PC-9 (cell line): Measurements from ENCODE around the gene MPHOSPH9. TPM values are rescaled to one million over a fixed set of nuclear protein-coding genes. Genes with fewer than 3 reads are reported as not detected.

Experiments
- BruUV-seq: library from RNA; stranded (reverse); fragments of 400-500 nt; replicated peaks from 2 replicates; lab custom pipeline; 2021; lab: Mats Ljungman, UMichigan
- CTCF ChIA-PET: fragments of 300-600 bp; sonication (Branson Sonifier 250); formaldehyde crosslinking; loops from one replicate; lab custom pipeline; 2022; ENCODE audit warnings: antibody characterized with exemption; lab: Charles Lee
- POLR2A ChIA-PET: fragments of 300-600 bp; sonication (Branson Sonifier 250); formaldehyde crosslinking; loops from one replicate; lab custom pipeline; 2022; ENCODE audit warnings: antibody characterized with exemption; ENCODE audit not compliant: unreplicated experiment; lab: Charles Lee
- DNase-seq, 2 experiments: peaks; one replicate each; pipeline versions ENCODE4 v3.0.0 to v3.0.0-alpha.2; 2015 to 2022; ENCODE audit warnings: mixed read lengths in 1 of 2
- H2AFZ ChIP-seq: fragments of 200-600 bp; sonication (generic); 2 replicates; pipeline ENCODE4 v1.8.1; 2017; ENCODE audit warnings: antibody characterized with exemption
- H3F3A ChIP-seq: fragments of 200-600 bp; sonication (generic); 2 replicates; pipeline ENCODE4 v1.8.1; 2017; ENCODE audit warnings: antibody characterized with exemption, mild to moderate bottlenecking, low read depth; ENCODE audit not compliant: insufficient read depth
- H3K27ac ChIP-seq: fragments of 200-600 bp; sonication (generic); 2 replicates; pipeline ENCODE4 v1.6.1; 2016; ENCODE audit warnings: mixed run types
- H3K27me3 ChIP-seq: fragments of 200-600 bp; sonication (generic); 2 replicates; pipeline ENCODE4 v1.6.1; 2016; ENCODE audit warnings: low read depth, mixed run types; ENCODE audit not compliant: insufficient read depth
- H3K36me3 ChIP-seq: fragments of 200-600 bp; sonication (generic); 2 replicates; pipeline ENCODE4 v1.6.1; 2016; ENCODE audit warnings: low read depth, mixed run types
- H3K4me1 ChIP-seq: fragments of 200-600 bp; sonication (generic); replicated peaks from 2 replicates; pipeline ENCODE4 v1.6.1; 2016; ENCODE audit warnings: mixed run types; ENCODE audit not compliant: insufficient read depth
- H3K4me2 ChIP-seq: fragments of 200-600 bp; sonication (generic); 2 replicates; pipeline ENCODE4 v1.6.1; 2017; ENCODE audit warnings: mixed run types
- H3K4me3 ChIP-seq: fragments of 200-600 bp; sonication (generic); 2 replicates; pipeline ENCODE4 v1.6.1; 2016; ENCODE audit warnings: mixed run types
- H3K79me2 ChIP-seq: fragments of 200-600 bp; sonication (generic); 2 replicates; pipeline ENCODE4 v1.6.1; 2017; ENCODE audit warnings: low read depth, mixed run types
- H3K9me2 ChIP-seq: fragments of 200-600 bp; sonication (generic); 2 replicates; pipeline ENCODE4 v1.8.1; 2017; ENCODE audit warnings: mild to moderate bottlenecking; ENCODE audit not compliant: insufficient read depth
- H3K9me3 ChIP-seq: fragments of 200-600 bp; sonication (generic); 2 replicates; pipeline ENCODE4 v1.8.1; 2016; ENCODE audit warnings: low read depth; ENCODE audit not compliant: insufficient read depth
- H4K20me1 ChIP-seq: fragments of 200-600 bp; sonication (generic); 2 replicates; pipeline ENCODE4 v1.8.1; 2017; ENCODE audit not compliant: insufficient read depth
- EZH2 ChIP-seq: fragments of 200-600 bp; sonication (generic); IDR thresholded peaks from 2 replicates; pipeline ENCODE4 v1.8.0; 2017; ENCODE audit warnings: antibody characterized with exemption, low read depth
- intact Hi-C: fragments of 100-400 bp; cut with micrococcal nuclease; formaldehyde crosslinking; loops from one replicate; pipeline ENCODE4 v1.10.0; 2022; ENCODE audit not compliant: unreplicated experiment
- total RNA-seq: library from RNA; stranded (reverse); gene quantifications from 2 replicates; pipeline ENCODE4 v1.2.3, GENCODE V29; 2021
- TF ChIP-seq, protein P1 (sequence below): fragments of 200-600 bp; sonication (generic); conservative IDR thresholded peaks from 2 replicates; pipeline ENCODE4 v1.6.1; 2017; ENCODE audit warnings: mixed run types, antibody characterized with exemption, mild to moderate bottlenecking, moderate library complexity

The MPHOSPH9 gene
- total RNA-seq, 1 experiment from 2014 or later = 58.5 TPM

DNA sequence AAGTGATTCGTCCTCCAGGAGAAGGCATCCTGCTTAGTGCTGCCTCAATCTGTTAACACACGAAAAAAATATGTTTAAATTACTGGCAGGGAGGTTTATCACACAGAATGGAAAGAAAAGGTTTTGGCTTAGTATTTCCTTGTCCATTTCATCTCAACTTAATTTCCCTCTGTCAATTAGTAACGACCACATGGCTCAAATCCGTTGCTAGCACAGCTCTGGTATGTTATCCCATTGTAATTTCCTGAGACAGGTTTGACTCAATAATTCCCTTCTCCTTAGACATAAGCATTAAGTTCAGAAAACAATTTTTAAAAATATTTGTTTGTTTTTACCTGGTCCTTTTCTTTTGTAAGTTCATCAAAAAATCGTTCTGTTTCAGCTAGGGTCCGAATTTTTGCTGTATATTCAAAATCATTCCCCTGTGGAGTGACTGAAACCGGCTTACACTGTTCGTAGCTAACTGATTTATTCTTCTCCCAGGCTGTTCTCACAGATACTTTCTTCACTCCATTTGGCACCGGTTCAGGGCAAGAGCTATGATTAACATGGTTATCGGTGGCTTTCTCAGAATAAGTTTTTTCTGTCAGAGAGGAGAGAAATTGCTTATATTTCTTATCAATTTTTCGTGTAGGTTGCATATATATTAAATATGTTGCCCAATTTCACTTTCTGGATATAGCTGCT, 72.0 kb downstream of the MPHOSPH9 start:
- no peak overlapping the region for H3K27ac ChIP-seq

DNA sequence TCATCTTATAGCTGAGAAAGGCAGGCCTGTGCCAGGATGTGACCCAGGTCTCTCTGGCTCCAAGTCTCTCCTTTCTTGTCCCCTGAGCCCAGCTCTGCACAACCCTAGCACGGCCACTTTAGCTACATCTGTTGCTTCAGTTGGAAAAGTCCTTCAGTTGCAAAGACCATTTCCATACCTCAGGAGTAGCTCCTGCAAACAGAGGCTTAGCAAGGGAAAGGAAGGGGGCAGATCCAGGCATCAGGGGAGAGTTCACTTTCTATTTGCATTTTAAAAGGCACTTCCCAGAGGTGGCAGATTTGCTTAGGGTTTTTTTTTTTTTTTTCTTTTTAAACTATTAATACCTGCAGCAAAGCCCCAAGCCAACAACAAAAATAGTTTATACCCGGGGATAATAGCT, 79.0 kb downstream of the MPHOSPH9 start:
- no peak for DNase-seq
- H3K4me2 ChIP-seq = no peak overlapping the region
- BruUV-seq = no TSS peak
- intact Hi-C loops = no loop called here
- H3K27me3 ChIP-seq = no peaks in the 10 kb centered on the region
- ChIA-PET POLR2A (interaction anchor here (0.5 to 0.7 kb wide), 3 partner anchors 79 to 178 kb away, joined by 3 to 5 read pairs (median 4); no protein-coding TSS in a partner anchor), CTCF (no interaction called here)
- H3K79me2 ChIP-seq = peaks cover 14% of the 10 kb centered on the region
- TF ChIP-seq, protein P1, sequence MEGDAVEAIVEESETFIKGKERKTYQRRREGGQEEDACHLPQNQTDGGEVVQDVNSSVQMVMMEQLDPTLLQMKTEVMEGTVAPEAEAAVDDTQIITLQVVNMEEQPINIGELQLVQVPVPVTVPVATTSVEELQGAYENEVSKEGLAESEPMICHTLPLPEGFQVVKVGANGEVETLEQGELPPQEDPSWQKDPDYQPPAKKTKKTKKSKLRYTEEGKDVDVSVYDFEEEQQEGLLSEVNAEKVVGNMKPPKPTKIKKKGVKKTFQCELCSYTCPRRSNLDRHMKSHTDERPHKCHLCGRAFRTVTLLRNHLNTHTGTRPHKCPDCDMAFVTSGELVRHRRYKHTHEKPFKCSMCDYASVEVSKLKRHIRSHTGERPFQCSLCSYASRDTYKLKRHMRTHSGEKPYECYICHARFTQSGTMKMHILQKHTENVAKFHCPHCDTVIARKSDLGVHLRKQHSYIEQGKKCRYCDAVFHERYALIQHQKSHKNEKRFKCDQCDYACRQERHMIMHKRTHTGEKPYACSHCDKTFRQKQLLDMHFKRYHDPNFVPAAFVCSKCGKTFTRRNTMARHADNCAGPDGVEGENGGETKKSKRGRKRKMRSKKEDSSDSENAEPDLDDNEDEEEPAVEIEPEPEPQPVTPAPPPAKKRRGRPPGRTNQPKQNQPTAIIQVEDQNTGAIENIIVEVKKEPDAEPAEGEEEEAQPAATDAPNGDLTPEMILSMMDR = no peak
- TF ChIP-seq EZH2 = no peak
- H3K27ac ChIP-seq = no peak overlapping the region
- no peaks in the 10 kb centered on the region for H4K20me1 ChIP-seq
- no peak overlapping the region for H3K4me3 ChIP-seq
- H2AFZ ChIP-seq = no peak overlapping the region
- no peaks in the 10 kb centered on the region for H3K9me2 ChIP-seq
- no peaks in the 10 kb centered on the region for H3K9me3 ChIP-seq
- H3K4me1 ChIP-seq = peaks cover 19% of the 10 kb centered on the region
- H3K36me3 ChIP-seq = no peaks in the 10 kb centered on the region
- H3F3A ChIP-seq = peaks cover 11% of the 10 kb centered on the region

More for the DNA sequence above, 72.0 kb downstream of the MPHOSPH9 start:
- no peaks in the 10 kb centered on the region for H3K9me3 ChIP-seq
- H3F3A ChIP-seq = peaks cover 13% of the 10 kb centered on the region
- no peak for DNase-seq
- H4K20me1 ChIP-seq = no peaks in the 10 kb centered on the region
- H3K79me2 ChIP-seq = no peaks in the 10 kb centered on the region
- no peak overlapping the region for H3K4me2 ChIP-seq
- no peak overlapping the region for H3K4me3 ChIP-seq
- peaks cover 23% of the 10 kb centered on the region for H3K4me1 ChIP-seq
- BruUV-seq = no TSS peak
- ChIA-PET CTCF (interaction anchor here (0.7 kb wide), 1 partner anchor 68 kb away, joined by 3 read pairs; no protein-coding TSS in a partner anchor), POLR2A (no interaction called here)
- no peaks in the 10 kb centered on the region for H3K36me3 ChIP-seq
- no peak for TF ChIP-seq EZH2
- TF ChIP-seq, protein P1 = no peak
- no peaks in the 10 kb centered on the region for H3K9me2 ChIP-seq
- no peak overlapping the region for H2AFZ ChIP-seq
- intact Hi-C loops = loop anchor here (2.0 to 10.0 kb wide), 3 partner anchors 58 to 176 kb away; partner anchors contain the start of genes ARL6IP4, MPHOSPH9 and MTRFR
- no peaks in the 10 kb centered on the region for H3K27me3 ChIP-seq

DNA sequence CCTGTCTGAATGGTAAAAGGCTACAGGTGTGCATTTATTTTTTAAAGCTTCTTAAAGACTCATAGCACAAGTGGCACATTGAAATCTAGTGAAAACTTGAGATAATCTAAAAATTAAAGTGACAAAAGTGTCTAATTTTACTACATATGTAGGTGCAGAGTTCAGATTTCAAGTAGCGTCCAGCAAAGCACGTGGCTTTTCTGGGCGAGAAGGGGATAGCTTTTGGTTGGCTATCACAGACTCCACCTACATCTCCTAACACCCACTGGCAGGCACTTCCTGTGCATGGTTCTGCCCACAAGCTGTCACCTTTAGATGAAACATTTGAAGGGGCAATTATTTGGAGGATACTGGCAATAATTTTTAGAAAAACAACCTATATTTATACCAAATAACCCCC, 80.1 kb downstream of the MPHOSPH9 start:
- intact Hi-C loops = no loop called here
- Histone ChIP-seq H4K20me1 (no peaks in the 10 kb centered on the region), H3K4me2 (no peak overlapping the region), H3K9me2 (no peaks in the 10 kb centered on the region), H3K36me3 (no peaks in the 10 kb centered on the region), H3K79me2 (peaks cover 24% of the 10 kb centered on the region), H3K9me3 (no peaks in the 10 kb centered on the region), H3F3A (peaks cover 11% of the 10 kb centered on the region), H3K27ac (no peak overlapping the region), H3K4me3 (no peak overlapping the region), H2AFZ (no peak overlapping the region), H3K4me1 (peaks cover 19% of the 10 kb centered on the region), H3K27me3 (no peaks in the 10 kb centered on the region)
- no TSS peak for BruUV-seq
- ChIA-PET POLR2A (no interaction called here), CTCF (interaction anchor here (1.2 kb wide), 1 partner anchor 110 kb away, joined by 7 read pairs; no protein-coding TSS in a partner anchor)
- DNase-seq = no peak
- no peak for TF ChIP-seq EZH2
- TF ChIP-seq, protein P1 = no peak
